ENCODE measurements around the gene ERBB4.

DNA sequence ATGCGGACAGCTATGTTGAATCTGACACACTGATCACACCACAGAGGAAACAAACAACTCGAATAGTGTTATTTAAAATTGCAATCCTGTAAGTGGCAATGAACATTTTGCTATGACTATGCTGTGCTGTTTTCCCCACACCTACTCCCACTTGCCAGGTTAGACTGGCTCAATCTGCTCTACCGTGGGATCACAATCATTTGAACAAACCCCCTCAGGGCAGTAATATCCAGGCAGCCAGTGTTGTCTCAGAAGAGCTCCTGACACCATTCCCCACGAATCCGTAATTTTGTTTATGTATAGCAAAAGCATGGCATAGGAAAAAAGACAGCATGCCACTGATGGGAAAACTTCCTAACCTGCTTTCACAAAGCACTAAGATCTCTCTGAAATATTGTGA is 284.3 kb downstream of the ERBB4 start:
- no peak for TF ChIP-seq POLR2AphosphoS5 (IDR thresholded peaks at IDR 0.05)
- TF ChIP-seq, protein P1, sequence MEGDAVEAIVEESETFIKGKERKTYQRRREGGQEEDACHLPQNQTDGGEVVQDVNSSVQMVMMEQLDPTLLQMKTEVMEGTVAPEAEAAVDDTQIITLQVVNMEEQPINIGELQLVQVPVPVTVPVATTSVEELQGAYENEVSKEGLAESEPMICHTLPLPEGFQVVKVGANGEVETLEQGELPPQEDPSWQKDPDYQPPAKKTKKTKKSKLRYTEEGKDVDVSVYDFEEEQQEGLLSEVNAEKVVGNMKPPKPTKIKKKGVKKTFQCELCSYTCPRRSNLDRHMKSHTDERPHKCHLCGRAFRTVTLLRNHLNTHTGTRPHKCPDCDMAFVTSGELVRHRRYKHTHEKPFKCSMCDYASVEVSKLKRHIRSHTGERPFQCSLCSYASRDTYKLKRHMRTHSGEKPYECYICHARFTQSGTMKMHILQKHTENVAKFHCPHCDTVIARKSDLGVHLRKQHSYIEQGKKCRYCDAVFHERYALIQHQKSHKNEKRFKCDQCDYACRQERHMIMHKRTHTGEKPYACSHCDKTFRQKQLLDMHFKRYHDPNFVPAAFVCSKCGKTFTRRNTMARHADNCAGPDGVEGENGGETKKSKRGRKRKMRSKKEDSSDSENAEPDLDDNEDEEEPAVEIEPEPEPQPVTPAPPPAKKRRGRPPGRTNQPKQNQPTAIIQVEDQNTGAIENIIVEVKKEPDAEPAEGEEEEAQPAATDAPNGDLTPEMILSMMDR (IDR thresholded peaks at IDR 0.05) = no peak

Measured in breast epithelium (tissue), 3 donors.